HFF-Myc (cell line): ENCODE measurements around the gene PLXNA4.

ENCODE experiments used
- DNase-seq: peaks from one replicate; pipeline ENCODE4 v3.0.0-alpha.2; 2011; ENCODE audit warnings: low read depth; ENCODE audit errors: extremely low read depth
- H3K4me3 ChIP-seq: replicated peaks from 2 replicates; pipeline ENCODE4 v1.5.1; 2011; ENCODE audit warnings: low read depth, mild to moderate bottlenecking, control low read depth, low read length
- TF ChIP-seq, protein P1 (sequence below): IDR thresholded peaks from 2 replicates; pipeline ENCODE4 v1.5.1; 2012; ENCODE audit warnings: mild to moderate bottlenecking, low read depth, low read length, control low read depth; ENCODE audit errors: missing control alignments

PLXNA4 gene

DNA sequence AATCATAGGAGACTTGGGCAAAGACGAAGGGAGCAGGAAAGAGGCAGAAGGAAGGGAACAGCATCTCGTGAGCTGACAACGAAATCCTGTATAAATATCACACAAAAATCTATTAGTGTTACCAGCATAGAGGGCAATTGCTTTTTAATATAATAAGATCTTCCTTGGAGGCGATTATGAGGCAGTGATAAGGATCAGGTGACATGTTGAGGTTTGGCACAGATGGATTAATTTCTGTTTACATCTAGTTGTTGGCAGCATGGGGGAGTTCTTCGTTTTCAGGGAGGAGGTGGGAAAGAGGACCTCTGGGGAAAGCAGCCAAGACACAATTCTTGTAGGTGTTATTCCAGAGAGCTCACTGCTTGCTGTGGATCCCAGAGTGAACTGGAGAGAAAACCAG lies 163.8 kb downstream of the PLXNA4 start:
- no peak for DNase-seq
- no peak overlapping the region for H3K4me3 ChIP-seq
- TF ChIP-seq, protein P1, sequence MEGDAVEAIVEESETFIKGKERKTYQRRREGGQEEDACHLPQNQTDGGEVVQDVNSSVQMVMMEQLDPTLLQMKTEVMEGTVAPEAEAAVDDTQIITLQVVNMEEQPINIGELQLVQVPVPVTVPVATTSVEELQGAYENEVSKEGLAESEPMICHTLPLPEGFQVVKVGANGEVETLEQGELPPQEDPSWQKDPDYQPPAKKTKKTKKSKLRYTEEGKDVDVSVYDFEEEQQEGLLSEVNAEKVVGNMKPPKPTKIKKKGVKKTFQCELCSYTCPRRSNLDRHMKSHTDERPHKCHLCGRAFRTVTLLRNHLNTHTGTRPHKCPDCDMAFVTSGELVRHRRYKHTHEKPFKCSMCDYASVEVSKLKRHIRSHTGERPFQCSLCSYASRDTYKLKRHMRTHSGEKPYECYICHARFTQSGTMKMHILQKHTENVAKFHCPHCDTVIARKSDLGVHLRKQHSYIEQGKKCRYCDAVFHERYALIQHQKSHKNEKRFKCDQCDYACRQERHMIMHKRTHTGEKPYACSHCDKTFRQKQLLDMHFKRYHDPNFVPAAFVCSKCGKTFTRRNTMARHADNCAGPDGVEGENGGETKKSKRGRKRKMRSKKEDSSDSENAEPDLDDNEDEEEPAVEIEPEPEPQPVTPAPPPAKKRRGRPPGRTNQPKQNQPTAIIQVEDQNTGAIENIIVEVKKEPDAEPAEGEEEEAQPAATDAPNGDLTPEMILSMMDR = no peak

DNA sequence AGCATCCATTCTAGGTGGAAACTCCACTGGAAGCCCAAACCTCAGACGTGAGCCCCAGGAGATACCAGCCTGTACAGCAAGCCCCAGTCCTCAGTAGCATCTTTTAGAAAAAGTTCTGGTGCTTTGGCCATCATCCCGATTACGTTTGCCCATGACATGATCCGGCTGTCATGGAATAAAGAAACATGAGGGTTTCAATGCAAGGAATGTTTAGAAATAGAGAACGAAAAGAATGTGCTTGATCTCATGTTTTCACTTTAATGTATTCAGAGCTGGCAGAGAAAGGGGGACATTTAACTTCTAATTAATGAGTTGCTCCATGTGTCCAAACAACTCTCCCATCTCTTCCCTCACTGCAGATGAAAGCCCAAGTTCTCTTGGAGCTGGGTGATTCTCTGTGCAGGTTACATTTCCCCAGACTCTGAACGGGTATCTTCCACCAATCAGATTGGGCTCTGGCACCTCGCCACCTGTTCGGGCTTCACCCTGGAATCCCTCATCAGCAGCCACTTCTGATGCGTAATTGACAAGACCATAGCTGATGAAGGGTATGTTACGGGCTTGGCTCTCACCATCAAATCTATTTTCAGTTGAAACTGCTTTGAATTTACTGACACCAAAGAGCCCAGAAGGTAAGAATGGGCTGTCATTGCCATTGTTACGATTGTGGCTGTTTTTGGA lies 165.3 kb downstream of the PLXNA4 start:
- TF ChIP-seq, protein P1 = no peak
- H3K4me3 ChIP-seq = no peak overlapping the region
- no peak for DNase-seq

DNA sequence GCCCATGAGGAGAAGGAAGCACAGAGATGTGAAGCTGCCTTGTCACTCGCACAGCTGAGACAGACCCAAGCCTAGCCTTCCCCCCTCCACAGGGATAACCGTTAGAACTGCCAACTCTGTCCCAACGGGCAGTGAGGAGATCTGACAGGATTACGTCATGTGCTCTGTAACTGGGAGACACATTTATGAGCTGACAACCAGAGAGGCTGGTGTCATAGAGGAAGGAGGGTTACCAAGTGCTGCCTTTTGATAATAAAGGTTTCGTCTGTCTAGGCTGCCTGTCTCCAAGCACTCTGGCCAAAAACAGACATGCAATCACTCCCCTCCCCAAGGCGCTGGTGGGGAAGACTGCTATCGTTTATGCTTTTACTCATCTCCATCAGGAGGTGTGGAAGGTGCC lies 165.9 kb downstream of the PLXNA4 start:
- no peak for DNase-seq

DNA sequence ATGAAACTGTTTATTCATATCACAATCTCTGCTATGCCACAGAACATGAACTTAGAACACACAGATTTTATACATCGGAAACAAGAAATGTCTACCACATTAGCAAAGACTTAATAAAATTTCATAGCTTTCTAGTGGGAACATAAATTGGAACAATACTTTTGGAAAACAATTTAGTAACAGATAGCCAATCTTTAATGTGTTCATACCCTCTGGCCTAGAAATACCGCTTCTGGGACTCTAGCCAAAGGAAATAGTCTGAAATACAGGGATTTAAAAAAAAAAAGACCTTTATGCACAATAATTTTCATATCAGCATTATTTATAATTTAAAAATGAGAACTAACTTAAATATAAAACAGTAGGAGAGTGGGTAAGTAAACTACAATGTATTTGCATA lies 168.5 kb downstream of the PLXNA4 start:
- DNase-seq = no peak

More for the DNA sequence above, 165.9 kb downstream of the PLXNA4 start:
- no peak overlapping the region for H3K4me3 ChIP-seq
- TF ChIP-seq, protein P1 = no peak

DNA sequence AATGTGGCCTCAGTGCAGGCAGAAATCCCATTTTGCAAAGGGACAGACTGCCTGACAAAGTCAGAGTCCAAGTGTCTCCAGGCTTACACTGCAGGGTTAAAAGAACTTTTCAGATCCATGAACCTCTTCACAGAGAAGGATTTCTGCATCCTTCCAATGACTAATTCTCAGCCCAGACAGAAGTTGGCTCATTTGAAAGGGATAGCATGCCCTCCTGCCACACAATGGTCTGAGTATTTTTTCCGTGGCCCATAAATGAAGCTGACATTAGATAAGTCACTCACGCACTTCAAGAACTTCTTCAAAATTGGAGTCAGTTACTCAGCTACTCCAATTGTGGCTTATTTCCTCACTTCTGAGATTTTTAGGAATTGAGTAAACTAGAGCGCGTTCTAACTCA lies 170.2 kb downstream of the PLXNA4 start:
- DNase-seq = no peak
- TF ChIP-seq, protein P1 = no peak
- H3K4me3 ChIP-seq = no peak overlapping the region

More for the DNA sequence above, 168.5 kb downstream of the PLXNA4 start:
- TF ChIP-seq, protein P1 = no peak
- H3K4me3 ChIP-seq = no peak overlapping the region

DNA sequence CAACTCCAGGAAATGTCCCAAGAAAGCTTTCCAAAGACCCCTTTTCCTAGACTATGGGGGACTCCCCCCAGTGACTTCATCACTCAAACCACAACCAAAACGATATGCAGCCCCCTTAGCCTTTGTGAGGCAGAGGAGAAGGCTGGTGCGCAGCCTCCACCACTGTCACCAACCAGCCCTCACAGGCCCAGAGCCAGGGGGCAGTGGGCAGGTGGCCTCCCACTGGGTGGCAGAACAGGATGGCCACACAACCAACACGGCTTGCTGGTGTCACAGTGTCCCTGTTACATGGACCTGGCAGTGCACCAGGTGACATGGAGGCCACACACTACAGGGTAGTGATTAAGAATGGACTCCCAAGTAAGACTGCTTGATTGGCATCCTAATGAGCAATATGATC lies 172.0 kb downstream of the PLXNA4 start:
- H3K4me3 ChIP-seq = no peak overlapping the region
- TF ChIP-seq, protein P1 = no peak
- no peak for DNase-seq

DNA sequence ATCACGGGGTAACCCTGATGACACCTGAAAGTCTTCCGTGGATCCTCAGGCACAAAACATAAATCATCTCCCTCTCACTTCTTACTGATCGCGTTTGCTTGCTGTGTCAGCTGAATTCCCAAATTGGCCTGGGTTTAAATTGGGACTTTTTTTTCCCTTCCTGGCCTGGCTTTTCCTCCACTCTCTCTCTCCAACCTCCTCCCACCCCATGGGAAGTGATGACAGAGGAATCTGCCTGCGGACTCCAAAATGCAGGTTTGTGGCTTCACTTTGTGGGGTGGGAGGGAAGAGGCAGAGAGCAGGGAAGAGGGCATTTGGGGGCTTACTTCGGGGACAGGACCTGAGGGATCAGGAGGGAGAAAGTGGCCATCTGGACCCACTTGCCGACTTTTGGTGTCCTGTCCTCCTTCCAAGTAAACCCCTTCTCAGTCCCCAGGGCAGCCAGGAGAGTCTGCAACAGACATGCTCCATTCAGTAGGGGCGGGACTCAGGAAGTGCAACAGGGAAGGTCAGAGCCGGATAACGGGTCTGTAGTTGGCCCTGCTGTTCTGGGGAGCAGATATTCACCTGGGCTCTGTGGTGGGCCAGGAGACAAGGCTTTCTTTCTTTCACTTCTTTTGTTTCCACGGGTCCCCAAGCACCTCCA lies 172.7 kb downstream of the PLXNA4 start:
- TF ChIP-seq, protein P1 = no peak
- no peak for DNase-seq
- H3K4me3 ChIP-seq = no peak overlapping the region
